ENCODE measurements around the gene PHF20.
"Not testable (repeated sequence)": the region's sequence is repeated elsewhere in the genome, so short reads cannot be mapped to it uniquely, and the experiment has no call there.

PHF20 gene

GRCh38 chr20:35776513-35777101, 4.8 kb downstream of the PHF20 start:
- DNase-seq (ENCODE audit: low read depth) = no peak

- DNase-seq (ENCODE audit: low read depth) = not testable (repeated sequence)
Observed at GRCh38 chr20:35783811-35784210, 12.0 kb downstream of the PHF20 start.

GRCh38 chr20:35785541-35785940, 13.7 kb downstream of the PHF20 start:
- DNase-seq (ENCODE audit: low read depth) = not testable (repeated sequence)

- no peak for DNase-seq (ENCODE audit: low read depth)
Observed at GRCh38 chr20:35788796-35789195, 17.0 kb downstream of the PHF20 start.

- DNase-seq (ENCODE audit: low read depth) = no peak
Observed at GRCh38 chr20:35791097-35791496, 19.3 kb downstream of the PHF20 start.

- DNase-seq (ENCODE audit: low read depth) = no peak
Observed at GRCh38 chr20:35791821-35792220, 20.0 kb downstream of the PHF20 start.

GRCh38 chr20:35792740-35793139, 20.9 kb downstream of the PHF20 start:
- no peak for DNase-seq (ENCODE audit: low read depth)

GRCh38 chr20:35796571-35796970, 24.8 kb downstream of the PHF20 start:
- no peak for DNase-seq (ENCODE audit: low read depth)

GRCh38 chr20:35801865-35802264, 30.1 kb downstream of the PHF20 start:
- no peak for DNase-seq (ENCODE audit: low read depth)

GRCh38 chr20:35806075-35806474, 34.3 kb downstream of the PHF20 start:
- DNase-seq (ENCODE audit: low read depth) = no peak

GRCh38 chr20:35807877-35808276, 36.1 kb downstream of the PHF20 start:
- DNase-seq (ENCODE audit: low read depth) = no peak

- DNase-seq (ENCODE audit: low read depth) = no peak
Observed at GRCh38 chr20:35820715-35821114, 48.9 kb downstream of the PHF20 start.

- DNase-seq (ENCODE audit: low read depth) = no peak
Observed at GRCh38 chr20:35821807-35822242, 50.0 kb downstream of the PHF20 start.

GRCh38 chr20:35823147-35823546, 51.3 kb downstream of the PHF20 start:
- no peak for DNase-seq (ENCODE audit: low read depth)

GRCh38 chr20:35823937-35824336, 52.1 kb downstream of the PHF20 start:
- no peak for DNase-seq (ENCODE audit: low read depth)

GRCh38 chr20:35826397-35826998, 54.7 kb downstream of the PHF20 start:
- DNase-seq (ENCODE audit: low read depth) = no peak

GRCh38 chr20:35828434-35828833, 56.6 kb downstream of the PHF20 start:
- DNase-seq (ENCODE audit: low read depth) = no peak

GRCh38 chr20:35828916-35829315, 57.1 kb downstream of the PHF20 start:
- DNase-seq (ENCODE audit: low read depth) = no peak

GRCh38 chr20:35830264-35830663, 58.4 kb downstream of the PHF20 start:
- no peak for DNase-seq (ENCODE audit: low read depth)

GRCh38 chr20:35831029-35831428, 59.2 kb downstream of the PHF20 start:
- DNase-seq (ENCODE audit: low read depth) = no peak

GRCh38 chr20:35831971-35832370, 60.2 kb downstream of the PHF20 start:
- DNase-seq (ENCODE audit: low read depth) = no peak

GRCh38 chr20:35833241-35833640, 61.4 kb downstream of the PHF20 start:
- DNase-seq (ENCODE audit: low read depth) = no peak

- DNase-seq (ENCODE audit: low read depth) = no peak
Observed at GRCh38 chr20:35837577-35838195, 65.9 kb downstream of the PHF20 start.

GRCh38 chr20:35838205-35838604, 66.4 kb downstream of the PHF20 start:
- DNase-seq (ENCODE audit: low read depth) = no peak

Measured in T-helper 22 cell (primary cell).